ENCODE data around the gene FNBP1L.

The FNBP1L gene

GRCh38 chr1:93591676-93592550 lies 144.0 kb downstream of the FNBP1L start:
- Histone ChIP-seq H3K4me3 (ENCODE audit: low read depth, low read length) (no peak overlapping the region), H3K27me3 (ENCODE audit: insufficient read depth, low read depth, severe bottlenecking) (no peaks in the 10 kb centered on the region), H3K27ac (no peak overlapping the region; the same call in 1 of the 2 replicates), H3K9me3 (ENCODE audit: severe bottlenecking) (no peaks in the 10 kb centered on the region), H3K36me3 (no peaks in the 10 kb centered on the region)
- DNase-seq, result peak; percentile 79
- TF ChIP-seq, protein P1, sequence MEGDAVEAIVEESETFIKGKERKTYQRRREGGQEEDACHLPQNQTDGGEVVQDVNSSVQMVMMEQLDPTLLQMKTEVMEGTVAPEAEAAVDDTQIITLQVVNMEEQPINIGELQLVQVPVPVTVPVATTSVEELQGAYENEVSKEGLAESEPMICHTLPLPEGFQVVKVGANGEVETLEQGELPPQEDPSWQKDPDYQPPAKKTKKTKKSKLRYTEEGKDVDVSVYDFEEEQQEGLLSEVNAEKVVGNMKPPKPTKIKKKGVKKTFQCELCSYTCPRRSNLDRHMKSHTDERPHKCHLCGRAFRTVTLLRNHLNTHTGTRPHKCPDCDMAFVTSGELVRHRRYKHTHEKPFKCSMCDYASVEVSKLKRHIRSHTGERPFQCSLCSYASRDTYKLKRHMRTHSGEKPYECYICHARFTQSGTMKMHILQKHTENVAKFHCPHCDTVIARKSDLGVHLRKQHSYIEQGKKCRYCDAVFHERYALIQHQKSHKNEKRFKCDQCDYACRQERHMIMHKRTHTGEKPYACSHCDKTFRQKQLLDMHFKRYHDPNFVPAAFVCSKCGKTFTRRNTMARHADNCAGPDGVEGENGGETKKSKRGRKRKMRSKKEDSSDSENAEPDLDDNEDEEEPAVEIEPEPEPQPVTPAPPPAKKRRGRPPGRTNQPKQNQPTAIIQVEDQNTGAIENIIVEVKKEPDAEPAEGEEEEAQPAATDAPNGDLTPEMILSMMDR (IDR thresholded peaks at IDR 0.05; ENCODE audit: low read depth, low read length), result no peak

GRCh38 chr1:93592551-93592949 lies 144.6 kb downstream of the FNBP1L start:
- Histone ChIP-seq H3K4me3 (ENCODE audit: low read depth, low read length) (no peak overlapping the region), H3K27ac (no peak overlapping the region), H3K27me3 (ENCODE audit: insufficient read depth, low read depth, severe bottlenecking) (no peaks in the 10 kb centered on the region), H3K9me3 (ENCODE audit: severe bottlenecking) (no peaks in the 10 kb centered on the region), H3K36me3 (no peaks in the 10 kb centered on the region)
- TF ChIP-seq, protein P1 (IDR thresholded peaks at IDR 0.05; ENCODE audit: low read depth, low read length), result no peak
- no peak for DNase-seq

DNA sequence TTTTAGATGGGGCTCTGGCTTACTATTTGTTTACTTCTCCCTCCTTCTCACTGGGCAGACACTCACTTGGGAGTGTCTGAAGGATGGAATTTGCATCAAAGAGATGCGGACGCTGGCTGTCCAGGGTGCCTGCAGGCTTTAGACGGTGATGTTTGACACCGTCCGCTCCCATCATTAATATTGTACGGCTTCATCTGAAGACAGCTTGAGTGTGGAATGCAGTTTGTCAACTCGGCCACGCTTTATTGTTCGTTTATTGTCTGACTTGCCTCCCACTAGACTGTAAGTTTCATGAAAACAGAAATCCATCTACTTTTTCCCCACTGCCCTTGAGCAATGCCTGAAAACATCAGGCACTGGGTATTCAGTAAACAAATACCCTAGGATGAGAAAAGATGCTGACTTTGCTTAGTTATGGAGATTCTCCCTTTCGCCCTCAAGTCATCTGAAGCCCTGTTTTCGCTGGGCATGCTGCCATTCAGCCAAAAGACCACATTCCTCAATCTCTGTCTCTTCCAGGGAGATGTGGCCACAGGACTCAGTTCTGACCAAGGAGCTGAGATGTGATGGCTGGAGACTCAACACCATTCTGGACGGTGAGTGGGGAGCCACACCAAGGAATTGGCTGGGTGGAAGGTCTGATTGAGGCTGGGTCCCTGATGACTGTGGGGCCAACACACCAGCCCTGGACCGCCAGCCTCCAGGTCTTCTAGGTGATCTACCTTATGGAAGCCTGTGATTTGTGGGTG lies 146.1 kb downstream of the FNBP1L start:
- no peak overlapping the region for H3K27ac ChIP-seq
- no peaks in the 10 kb centered on the region for H3K9me3 ChIP-seq (ENCODE audit: severe bottlenecking)
- no peak for DNase-seq
- no peaks in the 10 kb centered on the region for H3K27me3 ChIP-seq (ENCODE audit: insufficient read depth, low read depth, severe bottlenecking)
- no peak overlapping the region for H3K4me3 ChIP-seq (ENCODE audit: low read depth, low read length)
- TF ChIP-seq, protein P1 (IDR thresholded peaks at IDR 0.05; ENCODE audit: low read depth, low read length), result no peak
- no peaks in the 10 kb centered on the region for H3K36me3 ChIP-seq

DNA sequence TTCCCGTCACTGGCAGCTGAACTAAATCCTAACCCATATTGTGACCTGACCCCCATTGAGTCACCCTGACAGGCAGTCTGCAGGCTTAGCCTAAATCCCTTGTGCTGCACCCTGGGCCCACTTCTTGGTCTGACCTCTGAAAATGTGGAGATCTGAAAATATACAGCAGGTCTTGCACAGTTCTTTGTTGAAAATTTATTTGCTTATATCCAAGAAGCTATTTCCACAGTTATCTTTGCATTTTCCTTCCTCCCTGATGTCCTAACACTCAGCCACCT lies 146.6 kb downstream of the FNBP1L start:
- DNase-seq, result peak; percentile 13
- Histone ChIP-seq H3K9me3 (ENCODE audit: severe bottlenecking) (no peaks in the 10 kb centered on the region), H3K4me3 (ENCODE audit: low read depth, low read length) (no peak overlapping the region), H3K27me3 (ENCODE audit: insufficient read depth, low read depth, severe bottlenecking) (no peaks in the 10 kb centered on the region), H3K27ac (no peak overlapping the region), H3K36me3 (no peaks in the 10 kb centered on the region)
- TF ChIP-seq, protein P1 (IDR thresholded peaks at IDR 0.05; ENCODE audit: low read depth, low read length), result no peak

- no peak for DNase-seq
- no peak overlapping the region for H3K27ac ChIP-seq
- TF ChIP-seq, protein P1 (IDR thresholded peaks at IDR 0.05; ENCODE audit: low read depth, low read length), result no peak
- H3K9me3 ChIP-seq (ENCODE audit: severe bottlenecking), result no peaks in the 10 kb centered on the region
- H3K36me3 ChIP-seq, result no peaks in the 10 kb centered on the region
- no peaks in the 10 kb centered on the region for H3K27me3 ChIP-seq (ENCODE audit: insufficient read depth, low read depth, severe bottlenecking)
- H3K4me3 ChIP-seq (ENCODE audit: low read depth, low read length), result no peak overlapping the region
Measured at GRCh38 chr1:93595266-93595665, 147.3 kb downstream of the FNBP1L start.
